Inflammatory macrophage (primary cell): ENCODE results near the gene SLC66A1.

Source experiments
- DNase-seq, 2 donors: peaks; one replicate each; pipeline ENCODE4 v3.0.0-alpha.2; 2020 to 2022

The SLC66A1 gene

DNA sequence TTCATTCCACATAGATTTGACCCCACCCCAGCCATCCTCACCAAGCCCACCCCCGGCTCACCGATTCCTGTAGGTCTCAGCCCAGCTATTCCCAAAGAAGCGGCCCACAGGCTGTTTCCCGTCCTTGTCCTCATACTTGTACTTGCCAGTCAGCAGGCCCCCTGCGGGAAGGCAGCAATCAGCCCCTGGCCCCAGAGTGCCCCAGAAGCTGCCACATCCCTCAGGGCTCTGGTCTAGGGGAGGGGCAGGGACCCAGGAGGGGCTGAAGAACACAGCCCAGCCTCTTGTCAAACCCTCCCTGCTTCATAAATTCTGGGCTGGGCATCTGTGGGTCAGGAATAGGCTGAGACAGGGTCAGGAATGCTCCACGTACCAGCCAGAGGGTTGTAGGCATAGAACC lies 5.2 kb upstream of the SLC66A1 start:
- no peak for DNase-seq

GRCh38 chr1:19307794-19308508 lies 4.2 kb upstream of the SLC66A1 start:
- no peak for DNase-seq

DNA sequence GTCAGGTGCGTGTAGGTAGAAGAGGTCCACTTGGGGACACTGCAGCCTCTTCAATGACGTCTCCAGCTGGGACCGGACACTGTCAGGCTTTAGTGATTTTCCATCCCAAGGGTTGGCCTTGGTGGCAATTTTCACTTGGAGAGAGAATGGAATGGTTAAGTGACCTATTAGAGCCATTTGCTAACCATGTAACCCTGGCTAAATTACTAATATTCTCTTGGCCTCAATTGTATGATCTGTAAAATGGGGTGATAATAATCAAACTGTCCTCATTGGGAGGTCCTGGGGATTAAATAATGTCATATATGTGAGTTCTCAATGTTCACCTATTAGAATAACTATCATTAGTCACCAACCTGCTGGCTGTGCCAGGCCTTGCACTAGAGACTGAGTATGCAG lies 3.6 kb upstream of the SLC66A1 start:
- no peak for DNase-seq

GRCh38 chr1:19309123-19309813 lies 2.9 kb upstream of the SLC66A1 start:
- no peak for DNase-seq

DNA sequence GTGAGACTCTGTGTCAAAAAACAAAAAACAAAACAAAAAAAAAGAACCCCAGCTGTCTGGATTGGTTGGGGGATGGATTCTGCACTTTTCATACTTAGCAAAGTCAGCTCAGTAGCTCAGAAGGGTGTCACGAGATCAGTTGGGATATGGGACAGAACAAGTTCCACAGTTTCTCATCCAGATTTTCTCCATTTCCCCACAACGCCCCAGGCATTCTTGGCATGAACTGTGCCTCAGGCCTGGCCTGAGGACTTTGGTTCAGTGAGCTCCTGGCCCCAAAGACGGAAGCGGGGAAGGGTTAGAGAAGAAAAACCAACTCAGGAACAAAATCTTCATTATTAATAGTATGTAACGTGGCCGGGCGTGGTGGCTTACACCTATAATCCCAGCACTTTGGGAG lies 2.1 kb upstream of the SLC66A1 start:
- no peak for DNase-seq

GRCh38 chr1:19310720-19311502 lies 1.2 kb upstream of the SLC66A1 start:
- no peak for DNase-seq

DNA sequence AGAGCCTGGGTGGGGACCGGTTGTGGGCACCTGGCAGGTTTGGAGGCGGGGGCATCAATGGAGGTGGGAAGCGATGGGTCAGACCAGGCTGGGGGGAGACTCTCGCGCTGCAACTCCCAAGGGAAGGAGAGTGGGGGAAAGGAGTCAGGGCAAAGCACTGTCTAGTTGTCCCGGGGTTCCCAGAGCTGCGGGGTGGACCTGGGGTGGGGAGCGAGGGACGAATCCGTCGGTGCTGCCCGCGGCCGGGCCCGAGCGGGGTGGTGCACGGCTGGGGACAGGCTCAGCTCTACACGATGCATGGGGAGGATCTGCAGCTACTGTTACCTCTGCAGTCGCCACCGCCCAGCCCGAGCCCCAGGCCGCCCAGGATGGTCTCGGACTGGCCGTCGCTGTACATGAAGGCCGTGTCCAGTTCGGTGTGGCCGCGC lies 609 bp upstream of the SLC66A1 start:
- DNase-seq = no peak

- DNase-seq = peak; percentile 61 to 77
These were observed 883 bp downstream of the SLC66A1 start for GRCh38 chr1:19312782-19313635.

DNA sequence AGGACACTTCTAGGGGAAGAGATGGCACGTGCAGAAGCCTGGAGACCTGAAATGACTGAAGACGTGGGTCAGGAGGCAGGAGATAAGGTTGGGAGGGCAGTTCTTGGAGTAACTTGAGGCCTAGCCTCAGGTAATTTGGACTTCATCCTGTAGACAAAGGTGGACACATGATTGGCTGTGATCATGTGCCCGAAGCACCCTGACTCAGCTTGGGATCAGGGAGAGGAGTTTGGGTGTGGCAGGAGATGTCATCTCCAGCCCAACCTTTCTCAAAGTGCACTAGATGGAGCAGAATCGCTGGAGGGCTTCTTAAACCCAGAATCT lies 1.5 kb downstream of the SLC66A1 start:
- no peak for DNase-seq

DNA sequence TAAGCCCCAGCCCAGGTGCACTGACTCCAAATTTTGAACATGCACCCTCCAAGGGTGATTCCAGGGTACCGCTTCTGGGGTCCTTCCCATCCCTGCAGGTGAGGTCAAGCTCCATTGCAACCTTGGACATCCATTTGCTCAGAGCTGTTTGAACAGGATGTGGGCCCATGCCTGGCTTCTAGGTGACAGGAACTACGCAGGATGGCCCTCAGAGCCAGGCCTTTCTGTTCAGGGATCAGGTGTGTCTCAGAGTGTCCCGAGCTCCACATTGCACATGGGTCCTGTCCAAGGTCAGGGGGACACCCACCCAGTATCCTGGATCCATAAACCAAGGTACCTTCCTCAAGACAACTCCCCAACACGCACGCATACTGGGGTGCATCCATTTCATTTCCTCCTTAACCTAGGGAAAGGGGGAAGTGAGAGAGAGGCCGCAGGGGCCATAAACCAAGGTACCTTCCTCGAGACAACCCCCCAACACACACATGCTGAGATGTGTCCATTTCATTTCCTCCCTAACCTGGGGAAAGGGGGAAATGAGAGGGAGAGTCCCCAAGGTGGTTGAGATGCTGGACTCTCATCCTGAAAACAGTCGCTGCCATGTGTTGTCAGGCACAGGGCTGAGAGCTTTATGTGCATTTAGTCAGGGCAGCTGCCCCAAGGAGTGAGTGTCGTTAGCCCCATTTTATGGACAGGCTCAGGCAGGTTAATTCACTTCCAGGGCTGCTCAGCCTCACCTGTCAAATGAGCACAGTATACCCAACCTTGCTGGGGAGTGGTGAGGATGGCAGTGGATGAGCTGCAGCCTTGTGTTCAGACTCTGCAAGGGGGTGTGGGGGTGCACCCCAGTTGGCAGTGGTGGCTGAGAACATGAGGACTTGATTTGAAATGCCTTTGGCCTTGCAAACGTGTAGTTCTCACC lies 2.1 kb downstream of the SLC66A1 start:
- no peak for DNase-seq

- DNase-seq = peak; percentile 68 to 76
These were observed 3.5 kb downstream of the SLC66A1 start for GRCh38 chr1:19315378-19316198.

DNA sequence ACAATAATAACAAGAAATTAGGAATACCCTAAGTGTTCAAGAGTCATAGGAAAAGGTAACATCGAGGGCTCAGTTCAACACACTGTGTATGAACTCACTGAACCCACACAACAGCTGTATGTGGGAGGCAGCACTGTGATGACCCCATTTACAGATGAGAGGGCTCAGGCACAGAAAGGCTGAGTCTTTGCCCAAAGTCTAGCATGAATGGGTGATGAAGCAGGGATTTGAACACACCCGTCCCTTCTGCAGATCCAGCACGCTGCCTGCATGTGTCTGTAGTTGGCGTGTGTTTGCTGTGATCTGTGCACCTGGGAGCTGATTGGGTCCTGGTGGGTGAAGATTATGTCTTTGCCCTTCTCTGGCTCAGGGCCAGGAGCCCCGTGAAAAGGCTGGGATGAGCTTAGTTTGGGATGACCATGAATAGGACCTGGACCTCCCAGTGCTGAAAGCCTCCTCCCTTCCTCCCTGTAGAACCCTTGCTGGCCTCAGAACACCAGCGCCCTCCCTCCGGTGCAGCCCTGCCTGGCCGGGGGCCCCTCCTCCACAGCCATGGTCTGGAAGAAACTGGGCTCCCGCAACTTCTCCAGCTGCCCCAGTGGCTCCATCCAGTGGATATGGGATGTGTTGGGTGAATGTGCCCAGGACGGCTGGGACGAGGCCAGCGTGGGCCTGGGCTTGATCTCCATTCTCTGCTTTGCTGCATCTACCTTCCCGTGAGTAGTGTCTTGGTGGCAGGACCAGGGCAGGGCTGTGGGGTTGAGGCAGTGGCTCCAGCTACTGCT lies 5.2 kb downstream of the SLC66A1 start:
- peak in 1 of 2 donors; percentile 24 for DNase-seq

DNA sequence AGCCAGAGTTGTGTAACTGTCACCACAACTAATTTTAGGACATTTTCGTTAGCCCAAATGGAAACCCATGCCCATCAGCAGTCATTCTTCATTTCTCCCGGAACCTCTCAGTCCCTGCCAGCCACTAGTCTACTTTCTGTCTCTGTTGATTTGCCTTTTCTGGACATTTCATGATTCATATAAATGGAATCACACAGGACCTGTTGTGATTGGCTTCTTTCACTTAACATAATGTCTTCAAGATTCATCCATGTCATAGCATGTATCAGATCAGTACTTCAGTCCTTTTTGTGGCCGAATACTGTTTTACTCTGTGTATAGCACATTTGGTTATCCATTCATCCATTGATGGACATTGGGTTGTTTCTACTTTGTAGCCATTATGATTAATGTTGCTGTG lies 7.1 kb downstream of the SLC66A1 start:
- no peak for DNase-seq

- no peak for DNase-seq
These were observed 8.9 kb downstream of the SLC66A1 start for GRCh38 chr1:19321071-19321470.

DNA sequence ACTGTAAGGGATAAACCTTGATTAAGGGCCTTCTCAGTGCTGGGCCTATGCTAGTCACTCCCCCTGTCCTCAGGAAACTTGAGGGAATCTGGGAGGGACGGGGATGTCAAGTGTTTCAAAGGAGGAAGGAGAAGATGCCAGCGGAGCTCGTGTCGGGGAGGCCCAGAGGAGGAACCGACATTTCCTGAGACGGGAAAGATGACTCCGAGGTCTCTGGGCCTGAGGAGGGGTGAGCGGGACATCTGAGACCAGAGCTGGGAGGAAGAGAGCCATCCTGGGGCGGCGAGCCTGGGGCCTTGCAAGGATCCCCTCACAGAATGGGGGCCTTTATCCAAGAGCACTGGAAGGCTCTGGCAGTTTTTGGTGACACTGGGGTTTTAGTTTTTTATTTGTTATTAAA lies 10.4 kb downstream of the SLC66A1 start:
- peak in 1 of 2 donors; percentile 27 for DNase-seq

- no peak for DNase-seq
These were observed 12.0 kb downstream of the SLC66A1 start for GRCh38 chr1:19323987-19324664.

- DNase-seq = no peak
These were observed 12.5 kb downstream of the SLC66A1 start for GRCh38 chr1:19324665-19324990.

DNA sequence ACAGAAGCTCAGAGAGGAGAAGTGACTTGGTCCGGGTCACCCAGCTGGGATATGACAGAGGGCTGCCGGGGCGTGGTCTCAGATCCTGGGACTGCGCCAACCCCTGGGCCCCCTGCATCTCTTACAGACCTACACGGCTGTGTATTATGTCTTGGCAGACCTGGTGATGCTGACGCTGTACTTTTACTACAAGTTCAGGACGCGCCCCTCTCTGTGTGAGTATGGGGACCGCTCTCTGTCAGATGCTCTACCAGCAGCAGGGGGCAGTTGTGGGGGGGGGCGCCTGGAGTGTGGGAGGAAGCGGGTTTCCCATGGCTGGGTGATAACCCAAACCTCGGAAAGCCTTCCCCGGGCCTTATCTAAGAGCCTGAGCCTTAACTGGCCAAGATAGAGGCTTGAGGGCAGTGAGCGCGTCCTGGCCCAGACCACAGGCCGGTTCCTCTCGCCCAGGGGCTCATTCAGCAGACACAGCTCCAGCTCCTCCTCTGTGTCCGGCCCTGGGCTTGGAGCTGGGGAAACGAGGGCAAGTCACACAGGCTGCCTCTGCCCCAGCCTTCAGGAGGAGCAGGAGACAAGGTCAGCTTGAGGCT lies 13.3 kb downstream of the SLC66A1 start:
- DNase-seq = no peak
